Measurements from ENCODE around the gene PPP4R4.
"Not testable (repeated sequence)": the region's sequence is repeated elsewhere in the genome, so short reads cannot be mapped to it uniquely, and the experiment has no call there.

The PPP4R4 gene

DNA sequence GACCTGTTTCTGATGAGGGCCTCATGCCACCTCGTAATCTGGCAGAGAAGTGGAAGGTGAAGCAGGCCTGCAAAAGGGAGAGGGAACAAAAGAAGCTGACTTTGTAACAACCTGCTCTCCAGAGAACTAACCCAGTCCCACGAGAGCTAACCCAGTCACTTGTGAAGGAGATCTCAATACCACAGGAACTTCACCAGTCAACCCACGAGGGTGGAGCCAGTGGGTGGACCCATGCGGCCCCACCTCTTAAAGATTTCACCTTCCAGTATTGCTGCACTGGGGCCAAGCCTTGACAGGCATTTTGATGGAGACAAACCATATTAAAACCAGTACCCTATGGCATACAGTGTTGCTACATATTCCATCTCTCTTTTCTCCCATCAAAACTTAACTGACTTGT lies 63.9 kb downstream of the PPP4R4 start:
- no peak for TF ChIP-seq POLR2A (IDR thresholded peaks at IDR 0.05; ENCODE audit: low read length)
- no peak for DNase-seq

DNA sequence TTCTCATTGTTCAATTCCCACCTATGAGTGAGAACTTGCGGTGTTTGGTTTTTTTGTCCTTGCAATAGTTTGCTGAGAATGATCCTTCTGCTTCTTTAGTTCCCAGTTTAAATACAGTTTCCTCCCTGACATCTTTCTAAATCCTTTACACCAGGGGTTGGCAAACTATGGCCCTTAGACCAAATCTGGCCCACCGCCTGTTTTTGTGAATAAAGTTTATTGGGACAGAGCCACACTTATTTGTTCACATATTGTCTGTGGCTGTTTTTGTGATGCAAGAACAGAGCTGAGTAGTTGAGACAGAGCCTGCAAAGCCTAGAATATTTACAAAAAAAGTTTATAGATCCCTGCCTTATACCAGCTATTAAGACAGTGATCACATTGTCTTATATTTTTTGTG lies 65.3 kb downstream of the PPP4R4 start:
- DNase-seq: no peak
- TF ChIP-seq GATA1 (IDR thresholded peaks at IDR 0.05; ENCODE audit: low read depth, low read length): no peak
- TF ChIP-seq POLR2A (IDR thresholded peaks at IDR 0.05; ENCODE audit: low read length): no peak

DNA sequence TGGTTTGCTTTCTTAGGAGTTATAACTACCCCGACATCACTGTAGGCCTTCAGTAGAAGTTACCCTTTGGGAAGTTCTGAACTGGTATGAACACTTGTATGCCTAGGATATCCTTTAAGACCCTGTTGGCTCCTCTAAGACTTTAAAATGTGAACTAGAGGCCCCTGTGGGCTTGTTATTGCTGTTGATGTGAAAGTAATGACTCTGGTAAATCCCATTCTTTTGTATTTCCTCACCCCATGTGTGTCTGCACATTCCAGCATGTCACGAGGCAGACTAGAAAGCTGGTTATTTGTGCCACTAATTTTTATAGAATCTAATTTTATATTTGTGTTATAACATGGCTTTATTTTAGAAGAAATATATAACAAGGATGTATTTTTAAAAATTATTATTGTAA lies 70.1 kb downstream of the PPP4R4 start:
- no peak for TF ChIP-seq POLR2A (IDR thresholded peaks at IDR 0.05; ENCODE audit: low read length)
- no peak for DNase-seq

GRCh38 chr14:94264195-94264594 lies 90.1 kb downstream of the PPP4R4 start:
- DNase-seq: not testable (repeated sequence)

DNA sequence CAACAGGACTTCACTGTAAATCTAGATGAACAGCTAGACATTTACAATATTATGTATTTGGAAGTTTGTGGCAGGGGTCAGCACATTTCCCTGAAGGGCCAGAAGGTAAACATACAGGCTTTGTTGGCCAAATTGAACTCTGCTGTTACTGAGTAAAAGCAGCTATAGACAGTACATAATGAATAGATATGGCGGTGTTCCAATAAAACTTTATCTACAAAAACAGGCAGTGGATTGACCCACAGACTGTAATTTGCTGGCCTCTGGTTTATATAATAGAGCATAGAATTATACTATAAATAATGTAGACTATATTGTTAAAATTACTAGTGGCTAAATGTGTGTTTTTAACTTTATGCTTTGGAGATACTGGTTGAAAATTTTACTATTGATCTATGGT lies 93.2 kb downstream of the PPP4R4 start:
- no peak for DNase-seq
- TF ChIP-seq POLR2A (IDR thresholded peaks at IDR 0.05; ENCODE audit: low read length): no peak
- TF ChIP-seq GATA1 (IDR thresholded peaks at IDR 0.05; ENCODE audit: low read depth, low read length): no peak

DNA sequence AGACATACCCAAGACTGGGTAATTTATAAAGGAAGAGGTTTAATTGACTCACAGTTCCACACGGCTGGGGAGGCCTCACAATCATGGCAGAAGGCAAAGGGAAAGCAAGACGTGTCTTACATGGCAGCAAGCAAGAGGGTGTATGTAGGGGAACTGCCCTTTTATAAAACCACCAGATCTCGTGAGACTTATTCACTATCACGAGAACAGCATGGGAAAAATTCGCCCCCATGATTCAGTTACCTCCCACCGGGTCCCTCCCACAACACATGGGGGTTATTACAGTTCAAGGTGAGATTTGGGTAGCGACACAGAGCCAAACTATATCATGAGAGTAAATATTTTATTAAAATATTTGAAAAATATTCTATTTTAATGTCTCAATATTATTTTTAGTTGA lies 94.5 kb downstream of the PPP4R4 start:
- not testable (repeated sequence) for DNase-seq

DNA sequence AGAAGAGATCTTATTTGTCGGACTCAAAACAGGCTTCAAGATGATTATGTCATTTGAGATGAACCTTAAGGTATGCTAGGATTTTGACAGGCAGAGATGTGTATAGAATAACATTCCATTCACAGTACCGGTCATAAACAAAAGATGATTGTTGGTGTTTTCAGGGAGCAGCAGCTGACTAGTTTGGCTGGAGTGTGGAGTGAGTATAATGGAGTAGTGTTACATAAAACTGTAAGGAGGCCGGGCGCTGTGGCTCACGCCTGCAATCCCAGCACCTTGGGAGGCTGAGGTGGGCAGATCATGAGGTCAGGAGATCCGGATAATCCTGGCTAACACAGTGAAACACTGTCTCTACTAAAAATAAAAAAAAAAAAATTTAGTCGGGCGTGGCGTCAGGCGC lies 95.0 kb downstream of the PPP4R4 start:
- DNase-seq: no peak
- TF ChIP-seq GATA1 (IDR thresholded peaks at IDR 0.05; ENCODE audit: low read depth, low read length) (no peak), POLR2A (IDR thresholded peaks at IDR 0.05; ENCODE audit: low read length) (no peak)

GRCh38 chr14:94276898-94277561 lies 102.9 kb downstream of the PPP4R4 start:
- not testable (repeated sequence) for DNase-seq

DNA sequence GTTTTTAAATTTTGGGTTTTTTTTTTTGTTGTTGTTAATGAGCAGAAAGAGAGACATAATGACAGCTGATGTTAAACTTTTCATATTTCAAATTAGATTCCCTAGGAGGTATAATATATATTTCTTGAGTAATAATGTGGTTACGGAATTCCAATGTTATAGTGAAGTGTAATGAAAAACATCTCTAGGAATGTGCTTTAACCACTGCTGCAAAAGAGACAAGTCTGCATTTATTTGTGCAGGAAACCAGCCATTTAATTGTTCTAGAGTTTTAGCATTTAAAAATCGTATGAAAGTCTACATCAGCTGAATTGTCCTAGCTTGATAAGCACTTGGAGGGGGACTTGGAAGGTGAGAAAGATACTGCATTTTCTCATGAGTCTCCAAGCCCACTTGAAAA lies 104.6 kb downstream of the PPP4R4 start:
- no peak for DNase-seq
- TF ChIP-seq POLR2A (IDR thresholded peaks at IDR 0.05; ENCODE audit: low read length) (no peak), GATA1 (IDR thresholded peaks at IDR 0.05; ENCODE audit: low read depth, low read length) (no peak)

GRCh38 chr14:94282991-94283723 lies 109.0 kb downstream of the PPP4R4 start:
- TF ChIP-seq POLR2A (IDR thresholded peaks at IDR 0.05; ENCODE audit: low read length) (no peak), GATA1 (IDR thresholded peaks at IDR 0.05; ENCODE audit: low read depth, low read length) (no peak)

GRCh38 chr14:94284221-94284620 lies 110.1 kb downstream of the PPP4R4 start:
- no peak for TF ChIP-seq GATA1 (IDR thresholded peaks at IDR 0.05; ENCODE audit: low read depth, low read length)
- no peak for TF ChIP-seq POLR2A (IDR thresholded peaks at IDR 0.05; ENCODE audit: low read length)
- DNase-seq: no peak

More at GRCh38 chr14:94282991-94283723, 109.0 kb downstream of the PPP4R4 start:
- no peak for DNase-seq

GRCh38 chr14:94285158-94285557 lies 111.0 kb downstream of the PPP4R4 start:
- TF ChIP-seq POLR2A (IDR thresholded peaks at IDR 0.05; ENCODE audit: low read length) (no peak), GATA1 (IDR thresholded peaks at IDR 0.05; ENCODE audit: low read depth, low read length) (no peak)
- DNase-seq: no peak

GRCh38 chr14:94288610-94289465 lies 114.7 kb downstream of the PPP4R4 start:
- TF ChIP-seq GATA1 (IDR thresholded peaks at IDR 0.05; ENCODE audit: low read depth, low read length) (no peak), POLR2A (IDR thresholded peaks at IDR 0.05; ENCODE audit: low read length) (no peak)
- no peak for DNase-seq

DNA sequence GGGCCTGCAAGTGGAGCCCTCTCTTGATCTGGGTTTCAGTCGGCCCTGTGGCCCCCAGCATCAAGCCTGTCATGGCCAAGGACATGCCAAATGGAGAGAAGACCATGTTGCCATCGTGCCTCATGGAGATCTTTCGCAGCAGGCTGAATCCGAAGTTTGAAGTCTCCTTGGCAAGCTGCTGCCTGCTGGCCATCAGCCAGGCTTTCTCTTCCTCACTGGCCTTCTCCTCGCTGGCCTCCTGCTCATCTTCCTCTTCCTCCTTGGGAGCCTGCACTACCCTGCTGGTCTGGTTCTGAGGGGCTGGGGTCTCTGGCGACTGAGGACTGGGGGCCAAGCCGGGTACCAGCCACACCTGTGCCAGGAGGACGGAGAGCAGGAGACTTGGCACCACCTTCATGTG lies 116.1 kb downstream of the PPP4R4 start:
- no peak for DNase-seq
- no peak for TF ChIP-seq GATA1 (IDR thresholded peaks at IDR 0.05; ENCODE audit: low read depth, low read length)
- TF ChIP-seq POLR2A (IDR thresholded peaks at IDR 0.05; ENCODE audit: low read length): no peak

All from erythroblast (primary cell).